Stomach smooth muscle (tissue), 2 donors: Measurements from ENCODE around the gene GRIN3B.

ENCODE experiments used
- H3K27ac ChIP-seq: one replicate; pipeline ENCODE4 v1.7.0; 2013; ENCODE audit warnings: mild to moderate bottlenecking, low read length, inconsistent platforms
- H3K27me3 ChIP-seq, 2 donors: one replicate each; pipeline ENCODE4 v1.7.0; 2013; ENCODE audit warnings: low read length in 2 of 2; ENCODE audit not compliant: insufficient read depth in 2 of 2, control insufficient read depth in 1 of 2
- H3K36me3 ChIP-seq, 2 donors: one replicate each; pipeline ENCODE4 v1.7.0; 2013; ENCODE audit warnings: low read length in 2 of 2; ENCODE audit not compliant: control insufficient read depth in 2 of 2, insufficient read depth in 2 of 2
- H3K4me1 ChIP-seq: one replicate; pipeline ENCODE4 v1.7.0; 2013; ENCODE audit warnings: low read length; ENCODE audit not compliant: control insufficient read depth, insufficient read depth
- H3K4me3 ChIP-seq, 2 donors: one replicate each; pipeline ENCODE4 v1.7.0; 2013; ENCODE audit warnings: low read length in 2 of 2
- H3K9ac ChIP-seq, 2 donors: one replicate each; pipeline ENCODE4 v1.7.0; 2013; ENCODE audit warnings: low read length in 2 of 2, mild to moderate bottlenecking in 1 of 2
- H3K9me3 ChIP-seq, 2 donors: one replicate each; pipeline ENCODE4 v1.7.0; 2013; ENCODE audit warnings: low read length in 2 of 2; ENCODE audit not compliant: control insufficient read depth in 2 of 2
- donor health status: healthy.
- donor health status: Pancreatic carcinoma.

Gene GRIN3B

GRCh38 chr19:1049106-1049505 lies 48.9 kb downstream of the GRIN3B start:
- Histone ChIP-seq H3K9ac (no peak overlapping the region), H3K36me3 (no peaks in the 10 kb centered on the region), H3K27me3 (no peaks in the 10 kb centered on the region), H3K4me1 (no peaks in the 10 kb centered on the region), H3K9me3 (no peaks in the 10 kb centered on the region), H3K27ac (no peak overlapping the region), H3K4me3 (no peak overlapping the region)

GRCh38 chr19:1049800-1050199 lies 49.6 kb downstream of the GRIN3B start:
- Histone ChIP-seq H3K4me3 (no peak overlapping the region), H3K27ac (no peak overlapping the region), H3K36me3 (no peaks in the 10 kb centered on the region), H3K4me1 (no peaks in the 10 kb centered on the region), H3K9me3 (peaks cover 0 to 3% of the 10 kb centered on the region in 2 donors), H3K27me3 (no peaks in the 10 kb centered on the region), H3K9ac (no peak overlapping the region)

- H3K4me3 ChIP-seq, result no peak overlapping the region
- no peak overlapping the region for H3K9ac ChIP-seq
- no peaks in the 10 kb centered on the region for H3K36me3 ChIP-seq
- H3K4me1 ChIP-seq, result no peaks in the 10 kb centered on the region
- no peak overlapping the region for H3K27ac ChIP-seq
- peaks cover 0 to 9% of the 10 kb centered on the region in 2 donors for H3K9me3 ChIP-seq
- H3K27me3 ChIP-seq, result no peaks in the 10 kb centered on the region
Observed at GRCh38 chr19:1050989-1051788, 51.0 kb downstream of the GRIN3B start.

DNA sequence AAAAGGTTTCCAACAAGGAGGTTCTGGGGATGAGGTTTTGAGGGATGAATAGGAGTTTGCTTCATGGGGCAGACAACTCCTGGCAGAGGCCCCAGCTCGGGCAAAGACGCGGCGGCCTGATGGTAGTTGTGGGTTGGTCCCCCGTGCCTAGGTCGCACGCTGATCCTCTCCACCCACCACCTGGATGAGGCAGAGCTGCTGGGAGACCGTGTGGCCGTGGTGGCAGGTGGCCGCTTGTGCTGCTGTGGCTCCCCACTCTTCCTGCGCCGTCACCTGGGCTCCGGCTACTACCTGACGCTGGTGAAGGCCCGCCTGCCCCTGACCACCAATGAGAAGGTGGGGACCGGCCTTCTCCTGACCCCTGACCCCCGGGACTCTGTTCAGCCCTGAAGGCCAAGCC lies 51.6 kb downstream of the GRIN3B start:
- Histone ChIP-seq H3K9ac (no peak overlapping the region), H3K27ac (no peak overlapping the region), H3K27me3 (no peaks in the 10 kb centered on the region), H3K4me3 (no peak overlapping the region), H3K9me3 (peaks cover 0 to 15% of the 10 kb centered on the region in 2 donors), H3K4me1 (no peaks in the 10 kb centered on the region), H3K36me3 (peaks cover 0 to 2% of the 10 kb centered on the region in 2 donors)

GRCh38 chr19:1052349-1052975 lies 52.2 kb downstream of the GRIN3B start:
- no peak overlapping the region for H3K27ac ChIP-seq
- peaks cover 0 to 7% of the 10 kb centered on the region in 2 donors for H3K36me3 ChIP-seq
- no peak overlapping the region for H3K4me3 ChIP-seq
- H3K9ac ChIP-seq, result no peak overlapping the region
- H3K9me3 ChIP-seq, result peaks cover 2 to 21% of the 10 kb centered on the region in 2 donors
- no peaks in the 10 kb centered on the region for H3K4me1 ChIP-seq
- H3K27me3 ChIP-seq, result no peaks in the 10 kb centered on the region

GRCh38 chr19:1053176-1054101 lies 53.2 kb downstream of the GRIN3B start:
- Histone ChIP-seq H3K9ac (no peak overlapping the region), H3K27ac (no peak overlapping the region), H3K36me3 (peaks cover 0 to 10% of the 10 kb centered on the region in 2 donors), H3K4me1 (no peaks in the 10 kb centered on the region), H3K27me3 (no peaks in the 10 kb centered on the region), H3K9me3 (peaks cover 5 to 31% of the 10 kb centered on the region in 2 donors), H3K4me3 (no peak overlapping the region)

DNA sequence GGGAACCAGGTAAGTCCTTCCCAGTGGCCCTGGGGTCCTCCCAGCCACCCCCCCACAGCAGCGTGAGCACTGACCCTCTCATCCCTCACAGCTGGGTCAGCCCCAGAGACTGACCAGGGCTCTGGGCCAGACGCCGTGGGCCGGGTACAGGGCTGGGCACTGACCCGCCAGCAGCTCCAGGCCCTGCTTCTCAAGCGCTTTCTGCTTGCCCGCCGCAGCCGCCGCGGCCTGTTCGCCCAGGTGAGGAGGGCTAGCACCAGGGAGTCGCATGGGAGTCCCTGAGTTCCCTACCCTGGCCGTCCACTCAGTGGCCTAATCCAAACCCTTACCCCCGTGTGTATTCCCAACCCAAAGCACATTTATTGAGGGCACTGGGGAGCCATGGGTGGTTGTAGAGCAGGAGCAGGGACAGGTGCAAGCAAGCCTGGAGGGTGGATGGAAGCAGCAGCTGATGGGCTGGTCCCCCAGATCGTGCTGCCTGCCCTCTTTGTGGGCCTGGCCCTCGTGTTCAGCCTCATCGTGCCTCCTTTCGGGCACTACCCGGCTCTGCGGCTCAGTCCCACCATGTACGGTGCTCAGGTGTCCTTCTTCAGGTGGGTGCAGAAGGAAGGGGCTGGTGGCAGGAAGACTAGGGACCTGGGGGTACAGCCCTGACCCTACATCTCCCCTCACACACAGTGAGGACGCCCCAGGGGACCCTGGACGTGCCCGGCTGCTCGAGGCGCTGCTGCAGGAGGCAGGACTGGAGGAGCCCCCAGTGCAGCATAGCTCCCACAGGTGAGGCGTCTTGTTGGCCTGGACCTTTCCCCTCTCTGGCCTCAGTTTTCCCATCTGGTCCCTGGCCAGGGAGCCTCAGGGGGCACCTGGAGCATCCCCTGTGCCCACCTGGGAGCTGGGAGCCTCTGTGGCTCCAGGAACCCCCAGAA lies 54.1 kb downstream of the GRIN3B start:
- Histone ChIP-seq H3K4me3 (no peak overlapping the region), H3K36me3 (peaks cover 0 to 10% of the 10 kb centered on the region in 2 donors), H3K27ac (no peak overlapping the region), H3K27me3 (no peaks in the 10 kb centered on the region), H3K9me3 (peaks cover 5 to 36% of the 10 kb centered on the region in 2 donors), H3K9ac (no peak overlapping the region), H3K4me1 (no peaks in the 10 kb centered on the region)

GRCh38 chr19:1055028-1055425 lies 54.8 kb downstream of the GRIN3B start:
- H3K27ac ChIP-seq, result no peak overlapping the region
- H3K9me3 ChIP-seq, result peaks cover 5 to 36% of the 10 kb centered on the region in 2 donors
- no peak overlapping the region for H3K4me3 ChIP-seq
- H3K27me3 ChIP-seq, result no peaks in the 10 kb centered on the region
- peaks cover 0 to 10% of the 10 kb centered on the region in 2 donors for H3K36me3 ChIP-seq
- no peaks in the 10 kb centered on the region for H3K4me1 ChIP-seq
- H3K9ac ChIP-seq, result no peak overlapping the region

GRCh38 chr19:1055886-1056620 lies 55.8 kb downstream of the GRIN3B start:
- H3K4me1 ChIP-seq, result no peaks in the 10 kb centered on the region
- H3K4me3 ChIP-seq, result no peak overlapping the region
- peaks cover 0 to 10% of the 10 kb centered on the region in 2 donors for H3K36me3 ChIP-seq
- H3K9ac ChIP-seq, result no peak overlapping the region
- peaks cover 5 to 36% of the 10 kb centered on the region in 2 donors for H3K9me3 ChIP-seq
- H3K27me3 ChIP-seq, result no peaks in the 10 kb centered on the region
- no peak overlapping the region for H3K27ac ChIP-seq
